ENCODE data around the gene TJP2.

- TF ChIP-seq CTCF (IDR thresholded peaks at IDR 0.05; ENCODE audit: low read depth, low read length) (no peak), EZH2phosphoT487 (IDR thresholded peaks at IDR 0.05; ENCODE audit: low read depth) (no peak)
Observed at GRCh38 chr9:69218166-69218565, 44.1 kb downstream of the TJP2 start.
